ENCODE data around the gene HMCN2. TPM values are rescaled to one million over a fixed set of nuclear protein-coding genes. Genes with fewer than 3 reads are reported as not detected.

The HMCN2 gene
- total and polyA plus RNA-seq, 2 experiments from 2014 or later: 0.50 to 0.54 TPM

- Histone ChIP-seq H3K4me1 (ENCODE audit: insufficient read depth) (no peaks in the 10 kb centered on the region), H2AFZ (no peak overlapping the region), H3K27ac (no peak overlapping the region), H4K20me1 (ENCODE audit: insufficient read depth, poor library complexity, severe bottlenecking) (no peaks in the 10 kb centered on the region), H3K79me2 (no peaks in the 10 kb centered on the region), H3K9me3 (ENCODE audit: low read depth) (no peaks in the 10 kb centered on the region), H3K27me3 (no peaks in the 10 kb centered on the region), H3K4me3 (no peak overlapping the region), H3K36me3 (replicated peaks; ENCODE audit: insufficient read depth, low read depth) (no peaks in the 10 kb centered on the region), H3K4me2 (no peak overlapping the region), H3K9me2 (replicated peaks; ENCODE audit: insufficient read depth) (no peaks in the 10 kb centered on the region)
- TF ChIP-seq CTCF (IDR thresholded peaks at IDR 0.05; ENCODE audit: poor library complexity) (no peak), EZH2 (IDR thresholded peaks at IDR 0.05; ENCODE audit: borderline replicate concordance) (no peak), EZH2phosphoT487 (IDR thresholded peaks at IDR 0.05; ENCODE audit: low read depth, severe bottlenecking, unreplicated experiment) (no peak)
- WGBS (ENCODE audit: low lambda C conversion rate, missing lambda C conversion rate): 93% methylated on average over 3 of the region's 3 CpGs
- no peak for DNase-seq (ENCODE audit: low spot score)
These were observed 37.7 kb upstream of the HMCN2 start for GRCh38 chr9:130227833-130228232.

- H3K9me2 ChIP-seq (replicated peaks; ENCODE audit: insufficient read depth): no peaks in the 10 kb centered on the region
- no peak overlapping the region for H3K4me2 ChIP-seq
- H3K79me2 ChIP-seq: no peaks in the 10 kb centered on the region
- H3K4me1 ChIP-seq (ENCODE audit: insufficient read depth): no peaks in the 10 kb centered on the region
- no peak for DNase-seq (ENCODE audit: low spot score)
- no peak overlapping the region for H3K4me3 ChIP-seq
- no peak overlapping the region for H3K27ac ChIP-seq
- no peak overlapping the region for H2AFZ ChIP-seq
- no peaks in the 10 kb centered on the region for H4K20me1 ChIP-seq (ENCODE audit: insufficient read depth, poor library complexity, severe bottlenecking)
- no peaks in the 10 kb centered on the region for H3K27me3 ChIP-seq
- TF ChIP-seq EZH2phosphoT487 (IDR thresholded peaks at IDR 0.05; ENCODE audit: low read depth, severe bottlenecking, unreplicated experiment) (no peak), CTCF (IDR thresholded peaks at IDR 0.05; ENCODE audit: poor library complexity) (no peak), EZH2 (IDR thresholded peaks at IDR 0.05; ENCODE audit: borderline replicate concordance) (no peak)
- 75% methylated on average over 3 of the region's 3 CpGs for WGBS (ENCODE audit: low lambda C conversion rate, missing lambda C conversion rate)
- no peaks in the 10 kb centered on the region for H3K36me3 ChIP-seq (replicated peaks; ENCODE audit: insufficient read depth, low read depth)
- no peaks in the 10 kb centered on the region for H3K9me3 ChIP-seq (ENCODE audit: low read depth)
These were observed 35.8 kb upstream of the HMCN2 start for GRCh38 chr9:130229759-130230158.

GRCh38 chr9:130230631-130231030 is 34.9 kb upstream of the HMCN2 start:
- H3K9me2 ChIP-seq (replicated peaks; ENCODE audit: insufficient read depth): no peaks in the 10 kb centered on the region
- no peak overlapping the region for H3K4me2 ChIP-seq
- no peak overlapping the region for H3K27ac ChIP-seq
- H3K4me3 ChIP-seq: no peak overlapping the region
- H3K27me3 ChIP-seq: no peaks in the 10 kb centered on the region
- no peaks in the 10 kb centered on the region for H4K20me1 ChIP-seq (ENCODE audit: insufficient read depth, poor library complexity, severe bottlenecking)
- H3K4me1 ChIP-seq (ENCODE audit: insufficient read depth): no peaks in the 10 kb centered on the region
- no peak overlapping the region for H2AFZ ChIP-seq
- no peaks in the 10 kb centered on the region for H3K9me3 ChIP-seq (ENCODE audit: low read depth)
- no peak for DNase-seq (ENCODE audit: low spot score)
- no peaks in the 10 kb centered on the region for H3K36me3 ChIP-seq (replicated peaks; ENCODE audit: insufficient read depth, low read depth)
- no peaks in the 10 kb centered on the region for H3K79me2 ChIP-seq
- WGBS (ENCODE audit: low lambda C conversion rate, missing lambda C conversion rate): 71% methylated on average over 1 of the region's 1 CpG
- TF ChIP-seq EZH2phosphoT487 (IDR thresholded peaks at IDR 0.05; ENCODE audit: low read depth, severe bottlenecking, unreplicated experiment) (no peak), CTCF (IDR thresholded peaks at IDR 0.05; ENCODE audit: poor library complexity) (no peak), EZH2 (IDR thresholded peaks at IDR 0.05; ENCODE audit: borderline replicate concordance) (no peak)

Data from hepatocyte (in vitro differentiated cells).